ENCODE data around the gene PGPEP1.

- TF ChIP-seq CTCF (IDR thresholded peaks at IDR 0.05) (no peak), POLR2A (IDR thresholded peaks at IDR 0.05) (no peak)
Measured at GRCh38 chr19:18391509-18392075, 51.2 kb downstream of the PGPEP1 start.
